Measurements from ENCODE around the gene L3MBTL2.

L3MBTL2 gene

GRCh38 chr22:41204992-41205900, at the start of gene L3MBTL2:
Gene L3MBTL2, plus strand, starts transcription at chr22:41205312. Its CDS starts 51 bp downstream, at chr22:41205363.
- H3K27ac ChIP-seq (ENCODE audit: extremely low read depth, low read depth, low read length), result peak within 1 kb of the TSS; percentile 65
- CTCF ChIA-PET, result no interaction called here
- H3K4me1 ChIP-seq (ENCODE audit: control insufficient read depth, insufficient read depth, low read length), result 0 out of 2 replicates have a peak, but pooled peaks cover 2% of the 10 kb centered on the region
- no peaks in the 10 kb centered on the region for H3K9me3 ChIP-seq (ENCODE audit: control insufficient read depth, insufficient read depth, low read depth, low read length)
- peak within 1 kb of the TSS; percentile 80 for H3K4me3 ChIP-seq (ENCODE audit: low read depth, low read length)
- peaks cover 18% of the 10 kb centered on the region in 2 experiments; a peak in 2 of 3 replicates for H3K36me3 ChIP-seq (ENCODE audit: control insufficient read depth in 2 of 2, insufficient read depth in 1 of 2, low read length in 2 of 2)
- POLR2A ChIA-PET, result no interaction called here
- TF ChIP-seq ZNF404 (tag by site-specific recombination; IDR thresholded peaks at IDR 0.05), result no peak
- peak; percentile 51 for TF ChIP-seq GLIS1 (tag by site-specific recombination; IDR thresholded peaks at IDR 0.05)
- peak; percentile 98 for TF ChIP-seq ZNF76 (tag by site-specific recombination; IDR thresholded peaks at IDR 0.05; ENCODE audit: borderline replicate concordance, low read depth)
- TF ChIP-seq, protein P1, sequence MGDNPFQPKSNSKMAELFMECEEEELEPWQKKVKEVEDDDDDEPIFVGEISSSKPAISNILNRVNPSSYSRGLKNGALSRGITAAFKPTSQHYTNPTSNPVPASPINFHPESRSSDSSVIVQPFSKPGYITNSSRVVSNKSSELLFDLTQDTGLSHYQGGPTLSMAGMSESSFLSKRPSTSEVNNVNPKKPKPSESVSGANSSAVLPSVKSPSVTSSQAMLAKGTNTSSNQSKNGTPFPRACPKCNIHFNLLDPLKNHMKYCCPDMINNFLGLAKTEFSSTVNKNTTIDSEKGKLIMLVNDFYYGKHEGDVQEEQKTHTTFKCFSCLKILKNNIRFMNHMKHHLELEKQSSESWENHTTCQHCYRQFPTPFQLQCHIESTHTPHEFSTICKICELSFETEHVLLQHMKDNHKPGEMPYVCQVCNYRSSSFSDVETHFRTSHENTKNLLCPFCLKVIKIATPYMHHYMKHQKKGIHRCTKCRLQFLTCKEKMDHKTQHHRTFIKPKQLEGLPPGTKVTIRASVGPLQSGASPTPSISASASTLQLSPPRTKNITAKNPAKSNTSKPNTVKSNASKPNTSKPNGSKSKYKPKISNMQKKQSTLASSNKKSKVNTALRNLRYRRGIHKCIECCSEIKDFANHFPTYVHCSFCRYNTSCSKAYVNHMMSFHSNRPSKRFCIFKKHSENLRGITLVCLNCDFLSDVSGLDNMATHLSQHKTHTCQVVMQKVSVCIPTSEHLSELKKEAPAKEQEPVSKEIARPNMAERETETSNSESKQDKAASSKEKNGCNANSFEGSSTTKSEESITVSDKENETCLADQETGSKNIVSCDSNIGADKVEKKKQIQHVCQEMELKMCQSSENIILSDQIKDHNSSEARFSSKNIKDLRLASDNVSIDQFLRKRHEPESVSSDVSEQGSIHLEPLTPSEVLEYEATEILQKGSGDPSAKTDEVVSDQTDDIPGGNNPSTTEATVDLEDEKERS (tag by site-specific recombination; IDR thresholded peaks at IDR 0.05), result no peak
- TF ChIP-seq ZNF548 (tag by site-specific recombination; IDR thresholded peaks at IDR 0.05), result no peak
- TF ChIP-seq ZNF580 (tag by site-specific recombination; IDR thresholded peaks at IDR 0.05), result no peak
- TF ChIP-seq ZNF146 (tag by site-specific recombination; IDR thresholded peaks at IDR 0.05), result no peak
- TF ChIP-seq, protein P2, sequence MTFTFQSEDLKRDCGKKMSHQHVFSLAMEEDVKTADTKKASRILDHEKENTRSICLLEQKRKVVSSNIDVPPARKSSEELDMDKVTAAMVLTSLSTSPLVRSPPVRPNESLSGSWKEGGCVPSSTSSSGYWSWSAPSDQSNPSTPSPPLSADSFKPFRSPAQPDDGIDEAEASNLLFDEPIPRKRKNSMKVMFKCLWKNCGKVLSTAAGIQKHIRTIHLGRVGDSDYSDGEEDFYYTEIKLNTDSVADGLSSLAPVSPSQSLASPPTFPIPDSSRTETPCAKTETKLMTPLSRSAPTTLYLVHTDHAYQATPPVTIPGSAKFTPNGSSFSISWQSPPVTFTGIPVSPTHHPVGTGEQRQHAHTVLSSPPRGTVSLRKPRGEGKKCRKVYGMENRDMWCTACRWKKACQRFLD (tag by site-specific recombination; IDR thresholded peaks at IDR 0.05), result peak; percentile 71; the same call in 1 of the 2 replicates
- no peak for TF ChIP-seq ZNF791 (tag by site-specific recombination; IDR thresholded peaks at IDR 0.05)
- peak; percentile 69 for TF ChIP-seq ZBTB48 (tag by site-specific recombination; IDR thresholded peaks at IDR 0.05)
- TF ChIP-seq ATF2 (tag by site-specific recombination; IDR thresholded peaks at IDR 0.05; ENCODE audit: low read depth), result no peak
- no peak for TF ChIP-seq BCL11B (tag by site-specific recombination; IDR thresholded peaks at IDR 0.05; ENCODE audit: low read depth)
- TF ChIP-seq, protein P3, sequence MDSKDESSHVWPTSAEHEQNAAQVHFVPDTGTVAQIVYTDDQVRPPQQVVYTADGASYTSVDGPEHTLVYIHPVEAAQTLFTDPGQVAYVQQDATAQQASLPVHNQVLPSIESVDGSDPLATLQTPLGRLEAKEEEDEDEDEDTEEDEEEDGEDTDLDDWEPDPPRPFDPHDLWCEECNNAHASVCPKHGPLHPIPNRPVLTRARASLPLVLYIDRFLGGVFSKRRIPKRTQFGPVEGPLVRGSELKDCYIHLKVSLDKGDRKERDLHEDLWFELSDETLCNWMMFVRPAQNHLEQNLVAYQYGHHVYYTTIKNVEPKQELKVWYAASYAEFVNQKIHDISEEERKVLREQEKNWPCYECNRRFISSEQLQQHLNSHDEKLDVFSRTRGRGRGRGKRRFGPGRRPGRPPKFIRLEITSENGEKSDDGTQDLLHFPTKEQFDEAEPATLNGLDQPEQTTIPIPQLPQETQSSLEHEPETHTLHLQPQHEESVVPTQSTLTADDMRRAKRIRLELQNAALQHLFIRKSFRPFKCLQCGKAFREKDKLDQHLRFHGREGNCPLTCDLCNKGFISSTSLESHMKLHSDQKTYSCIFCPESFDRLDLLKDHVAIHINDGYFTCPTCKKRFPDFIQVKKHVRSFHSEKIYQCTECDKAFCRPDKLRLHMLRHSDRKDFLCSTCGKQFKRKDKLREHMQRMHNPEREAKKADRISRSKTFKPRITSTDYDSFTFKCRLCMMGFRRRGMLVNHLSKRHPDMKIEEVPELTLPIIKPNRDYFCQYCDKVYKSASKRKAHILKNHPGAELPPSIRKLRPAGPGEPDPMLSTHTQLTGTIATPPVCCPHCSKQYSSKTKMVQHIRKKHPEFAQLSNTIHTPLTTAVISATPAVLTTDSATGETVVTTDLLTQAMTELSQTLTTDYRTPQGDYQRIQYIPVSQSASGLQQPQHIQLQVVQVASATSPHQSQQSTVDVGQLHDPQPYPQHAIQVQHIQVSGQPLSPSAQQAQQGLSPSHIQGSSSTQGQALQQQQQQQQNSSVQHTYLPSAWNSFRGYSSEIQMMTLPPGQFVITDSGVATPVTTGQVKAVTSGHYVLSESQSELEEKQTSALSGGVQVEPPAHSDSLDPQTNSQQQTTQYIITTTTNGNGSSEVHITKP (tag by site-specific recombination; IDR thresholded peaks at IDR 0.05), result peak; percentile 71; the same call in 1 of the 2 replicates
- TF ChIP-seq WT1 (tag by site-specific recombination; IDR thresholded peaks at IDR 0.05), result no peak
- no peak for TF ChIP-seq ZNF510 (tag by site-specific recombination; IDR thresholded peaks at IDR 0.05; ENCODE audit: insufficient replicate concordance)
- no peak for TF ChIP-seq ZNF792 (tag by site-specific recombination; IDR thresholded peaks at IDR 0.05)
- no peak for TF ChIP-seq ZNF140 (tag by site-specific recombination; IDR thresholded peaks at IDR 0.05)
- TF ChIP-seq PRDM4 (tag by site-specific recombination; IDR thresholded peaks at IDR 0.05), result no peak
- TF ChIP-seq ZFP3 (tag by site-specific recombination; IDR thresholded peaks at IDR 0.05; ENCODE audit: low read depth), result peak; percentile 62
- no peak for TF ChIP-seq ZNF37A (tag by site-specific recombination; IDR thresholded peaks at IDR 0.05)
- 0 out of 2 replicates have a peak, but pooled peaks have one; percentile 30 for TF ChIP-seq ZBTB8A (tag by site-specific recombination; IDR thresholded peaks at IDR 0.05)
- no peak for TF ChIP-seq TRIM28 (IDR thresholded peaks at IDR 0.05; ENCODE audit: borderline replicate concordance, low read length)
- peak; percentile 62; the same call in 1 of the 2 replicates for TF ChIP-seq KLF8 (tag by site-specific recombination; IDR thresholded peaks at IDR 0.05)
